GM18870 (cell line): ENCODE results near the gene EDNRB.

ENCODE experiments used
- ATAC-seq: cut with Tn5 transposase; IDR thresholded peaks from one replicate; pipeline ENCODE4 v1.9.1; 2021; ENCODE audit warnings: moderate library complexity; ENCODE audit not compliant: unreplicated experiment

The EDNRB gene

DNA sequence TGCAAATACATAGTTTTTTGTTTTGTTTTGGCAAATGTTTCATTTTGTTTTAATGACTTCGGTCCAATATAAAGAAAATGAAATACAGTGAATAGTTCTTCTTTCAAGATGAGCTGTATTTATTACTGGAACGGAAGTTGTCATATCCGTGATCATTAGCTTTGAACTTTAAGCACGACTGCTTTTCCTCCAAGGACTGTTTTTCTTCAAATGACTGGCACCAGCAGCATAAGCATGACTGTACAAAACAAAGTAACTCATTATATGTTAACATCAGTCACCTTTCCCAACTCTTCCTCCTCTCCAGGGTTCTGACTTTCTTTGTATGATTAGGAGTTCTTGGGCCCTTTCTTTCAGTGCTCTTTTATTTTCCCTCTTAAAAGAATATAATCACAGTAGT, 20.5 kb downstream of the EDNRB start:
- peak; percentile 99 for ATAC-seq

DNA sequence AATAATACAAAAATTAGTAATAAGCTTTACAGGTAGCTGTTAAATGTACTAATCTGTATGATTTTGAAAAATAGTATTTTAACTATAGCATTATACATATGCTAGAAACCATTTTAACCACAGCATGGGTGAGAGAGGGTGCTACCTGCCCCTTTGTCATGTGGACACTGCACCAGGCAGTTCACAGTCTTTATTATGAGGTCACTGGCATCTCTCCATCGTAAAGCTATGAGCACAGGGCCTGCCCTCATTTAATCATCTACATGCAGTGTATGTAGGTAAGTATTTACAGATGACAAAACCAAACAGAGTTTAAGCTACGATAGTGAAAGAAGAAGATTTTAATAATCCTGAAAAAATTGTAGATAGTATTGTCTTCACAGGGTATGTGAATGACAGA, 21.7 kb downstream of the EDNRB start:
- ATAC-seq = no peak

GRCh38 chr13:77896536-77896935, 22.1 kb downstream of the EDNRB start:
- no peak for ATAC-seq

GRCh38 chr13:77894743-77895142, 23.9 kb downstream of the EDNRB start:
- no peak for ATAC-seq

- no peak for ATAC-seq
Observed at GRCh38 chr13:77893066-77893465, 25.6 kb downstream of the EDNRB start.

- ATAC-seq = no peak
Observed at GRCh38 chr13:77892491-77892890, 26.1 kb downstream of the EDNRB start.

DNA sequence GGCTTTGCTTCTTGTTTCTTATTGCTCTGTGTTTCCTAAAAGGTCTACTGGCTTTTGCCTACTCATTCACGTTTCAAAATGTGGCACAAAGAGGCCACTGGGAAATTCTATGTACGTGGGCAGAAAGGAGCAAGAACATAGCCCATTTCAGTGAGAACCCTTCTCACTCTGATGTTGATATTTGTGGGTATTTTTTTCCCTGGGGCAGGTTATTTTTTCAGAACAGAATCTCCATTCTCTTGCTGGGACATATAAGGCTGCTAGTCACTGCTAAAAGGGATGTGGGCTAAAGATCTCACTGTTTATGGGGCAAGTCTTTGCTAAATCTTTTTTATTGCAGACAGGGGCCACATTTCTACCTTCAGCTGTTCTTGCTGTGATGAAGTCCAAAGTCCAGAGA, 27.1 kb downstream of the EDNRB start:
- ATAC-seq = no peak

GRCh38 chr13:77891041-77891440, 27.6 kb downstream of the EDNRB start:
- no peak for ATAC-seq

DNA sequence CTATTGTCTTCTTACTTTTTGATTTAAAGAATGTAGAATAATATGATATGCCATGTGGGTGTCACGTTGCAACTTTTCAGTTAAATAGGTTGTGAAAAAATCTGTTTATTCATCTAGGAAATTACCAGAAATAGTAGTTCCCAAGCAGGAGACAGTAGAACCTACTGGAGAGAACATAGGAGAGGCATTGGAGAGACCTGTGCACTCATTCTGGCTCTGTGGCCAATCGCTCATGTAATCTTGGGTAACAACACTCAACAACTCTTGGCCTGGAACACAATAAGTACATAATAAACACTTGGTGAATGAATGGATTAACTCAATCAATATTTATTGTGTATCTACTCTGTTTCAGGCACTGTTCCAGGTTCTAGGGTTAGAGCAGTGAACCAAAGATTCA, 35.3 kb downstream of the EDNRB start:
- ATAC-seq = no peak

GRCh38 chr13:77878190-77878589, 40.4 kb downstream of the EDNRB start:
- no peak for ATAC-seq

DNA sequence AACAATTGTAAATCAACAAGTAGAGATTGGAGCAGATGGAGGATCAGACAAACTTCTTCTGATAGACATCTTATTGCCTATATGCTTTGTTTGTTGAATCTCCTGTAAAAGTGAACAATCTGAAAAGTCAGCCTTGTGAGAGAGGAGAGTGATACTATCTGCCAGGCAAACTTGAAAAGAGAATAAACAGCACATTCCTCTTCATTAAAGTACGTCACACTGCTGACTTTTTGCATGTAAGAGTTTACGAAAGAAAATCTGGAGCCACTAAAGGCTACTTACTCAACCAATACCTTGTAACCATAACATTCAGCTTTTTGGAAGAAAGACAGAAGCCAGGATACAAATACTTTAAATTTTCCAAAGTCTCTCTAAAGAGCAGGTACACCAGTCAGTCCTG, 42.5 kb downstream of the EDNRB start:
- no peak for ATAC-seq

DNA sequence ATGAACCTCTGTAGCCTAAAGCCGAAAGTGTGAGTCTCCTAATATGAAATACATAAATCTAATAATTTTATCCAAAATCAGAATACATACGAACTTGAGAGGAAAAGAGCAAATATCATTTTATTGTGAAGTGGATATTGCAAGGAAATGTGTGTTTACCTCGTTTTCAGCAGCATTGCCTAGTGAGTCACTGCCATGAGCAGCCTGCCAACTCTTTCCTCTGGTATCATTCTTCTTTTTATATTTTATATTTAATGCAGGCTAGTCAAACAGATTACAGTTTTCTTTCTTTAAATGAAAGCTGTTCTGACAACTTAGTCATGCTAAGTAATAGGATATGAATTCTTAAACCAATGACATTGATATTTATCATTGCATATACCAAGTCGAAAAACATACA, 44.2 kb downstream of the EDNRB start:
- ATAC-seq = no peak

DNA sequence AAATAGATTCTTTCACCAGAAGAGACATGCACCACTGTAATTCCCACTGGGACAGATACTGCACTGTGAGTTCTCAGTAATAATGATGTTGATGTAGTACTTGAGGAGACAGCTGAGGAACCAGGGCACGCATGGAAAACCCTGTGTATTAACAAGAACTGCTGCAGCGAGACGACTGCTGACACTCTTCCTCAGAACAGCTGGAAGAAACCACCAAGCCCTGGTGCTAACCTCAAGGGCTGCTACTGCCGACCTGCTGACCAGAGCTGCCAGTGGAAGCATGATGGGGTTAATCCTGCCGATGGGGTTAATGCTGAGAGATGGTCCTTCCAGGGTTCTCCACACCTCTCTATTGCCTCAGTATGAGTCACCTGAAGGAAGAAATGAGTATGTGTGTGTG, 45.6 kb downstream of the EDNRB start:
- no peak for ATAC-seq

DNA sequence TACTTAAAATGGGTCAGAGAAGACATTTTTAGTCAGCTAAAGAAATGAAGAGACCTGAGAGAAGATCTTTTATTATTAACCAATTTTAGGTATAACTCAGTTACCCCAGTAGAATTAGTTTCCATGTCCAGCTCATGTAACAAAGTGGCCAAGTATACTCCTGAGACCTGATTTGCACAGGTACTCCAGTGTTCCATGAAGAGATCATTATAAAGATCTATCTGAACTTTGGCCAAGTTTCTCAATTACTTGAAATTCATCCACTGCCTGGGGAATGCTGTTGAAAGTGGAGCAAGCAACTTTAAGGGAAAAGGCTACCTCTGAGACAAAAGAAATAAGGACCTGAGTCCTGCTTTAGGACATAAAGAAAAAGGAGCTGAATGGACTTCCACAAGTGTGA, 47.0 kb downstream of the EDNRB start:
- ATAC-seq = no peak

- ATAC-seq = no peak
Observed at GRCh38 chr13:77868717-77869116, 49.9 kb downstream of the EDNRB start.

- ATAC-seq = no peak
Observed at GRCh38 chr13:77866971-77867370, 51.7 kb downstream of the EDNRB start.

DNA sequence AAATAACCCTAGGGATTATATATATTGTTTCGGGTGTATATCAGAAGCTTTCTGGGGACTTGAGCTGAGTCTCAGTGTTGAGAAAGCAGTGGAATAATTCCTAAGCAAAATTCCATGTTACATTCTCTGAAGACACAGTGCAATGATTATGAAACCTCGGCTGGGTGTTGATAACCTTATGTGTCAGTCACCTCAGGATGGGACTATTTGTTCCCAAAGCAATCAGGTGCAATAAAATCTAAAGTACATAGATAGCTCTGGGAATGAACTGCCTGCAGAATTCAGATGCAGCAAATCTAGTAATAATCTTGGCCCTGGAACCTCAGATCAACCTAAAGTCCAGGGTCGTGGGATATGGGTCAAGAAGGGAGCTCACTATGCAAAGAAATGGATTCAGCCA, 53.0 kb downstream of the EDNRB start:
- ATAC-seq = no peak

DNA sequence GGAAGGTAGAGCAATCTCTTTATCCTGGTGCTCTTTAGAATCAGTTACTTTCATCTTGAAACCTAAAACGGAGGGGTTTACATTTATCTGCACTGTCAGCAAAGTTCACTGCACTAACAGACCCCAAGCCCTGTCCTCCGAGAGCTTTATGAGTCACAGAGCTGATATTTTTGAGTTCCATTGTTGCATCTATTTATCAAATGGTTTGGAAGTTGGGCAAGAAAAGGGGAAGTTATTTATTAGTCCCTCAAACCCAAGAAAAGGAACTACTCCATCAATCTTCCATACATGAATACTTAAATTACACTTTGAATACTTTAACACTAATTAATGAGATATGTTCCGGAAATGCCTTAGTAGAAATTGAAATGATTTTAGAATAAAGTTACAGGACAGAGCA, 55.5 kb downstream of the EDNRB start:
- ATAC-seq = no peak

- ATAC-seq = no peak
Observed at GRCh38 chr13:77861741-77862140, 56.9 kb downstream of the EDNRB start.

DNA sequence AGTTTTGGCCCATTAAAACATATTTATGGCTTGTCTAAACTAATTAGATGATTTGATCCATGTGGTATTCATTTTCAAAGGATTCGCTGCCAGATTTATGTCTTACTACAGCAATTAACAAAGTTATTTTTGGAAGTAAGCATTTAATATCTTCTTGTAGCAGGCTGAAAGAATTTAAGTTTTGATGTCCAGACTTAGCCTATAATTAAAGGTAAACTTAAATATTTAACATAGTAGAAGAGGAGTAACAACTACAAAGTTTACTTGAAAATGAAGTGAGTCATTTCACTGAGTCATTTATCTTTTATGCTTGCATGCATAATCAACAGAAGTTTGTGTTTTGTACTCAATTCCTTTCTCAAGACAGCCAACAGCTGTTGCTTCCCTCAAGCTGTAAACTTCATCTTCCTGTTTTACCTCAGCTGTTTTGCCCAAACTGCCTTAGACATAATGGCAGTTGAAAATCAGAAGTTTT, 58.1 kb downstream of the EDNRB start:
- no peak for ATAC-seq

DNA sequence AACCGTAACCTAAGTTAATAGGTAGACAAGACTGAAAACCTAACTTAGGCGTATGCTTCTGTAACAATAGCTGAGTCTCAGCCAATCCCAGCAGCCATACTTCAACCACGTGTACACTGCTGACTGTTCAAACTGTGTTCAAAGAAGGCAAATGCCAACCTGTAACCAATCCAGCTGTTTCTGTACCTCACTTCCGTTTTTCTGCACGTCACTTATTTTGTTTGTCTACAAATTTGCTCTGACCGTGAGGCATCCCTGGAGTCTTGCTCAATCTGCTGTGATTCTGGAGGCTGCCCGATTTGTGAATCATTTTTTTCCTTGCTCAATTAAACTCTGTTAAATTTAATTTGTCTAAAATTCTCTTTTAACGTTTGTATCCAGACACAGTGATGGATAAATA, 59.2 kb downstream of the EDNRB start:
- ATAC-seq = no peak

GRCh38 chr13:77857531-77858209, 61.0 kb downstream of the EDNRB start:
- no peak for ATAC-seq

DNA sequence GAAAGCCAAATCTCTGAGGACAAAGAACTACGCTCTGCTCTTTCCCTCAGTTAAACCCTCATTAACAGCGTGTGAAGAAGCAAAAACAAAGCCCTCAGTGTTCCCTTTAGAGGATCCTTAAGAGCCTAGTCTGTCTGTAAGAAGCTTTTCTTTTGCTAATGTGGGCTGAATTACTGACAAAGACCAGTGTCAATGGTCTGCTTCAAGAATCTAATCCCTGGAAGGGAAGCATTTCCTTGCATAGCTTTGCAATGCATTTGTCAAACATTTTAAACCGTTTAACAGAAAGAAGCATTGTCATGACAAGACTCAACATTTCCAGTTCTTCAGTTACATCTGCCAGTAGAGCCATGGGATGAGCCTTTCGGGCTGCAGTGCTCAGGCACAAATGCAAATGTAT, 64.9 kb downstream of the EDNRB start:
- no peak for ATAC-seq
